Breast epithelium (tissue), 4 donors: ENCODE results near the gene CAPN9. TPM values are rescaled to one million over a fixed set of nuclear protein-coding genes. Genes with fewer than 3 reads are reported as not detected.
A peak's percentile ranks its signal among the peaks of the same experiment; 100 is the strongest.
"Not testable (repeated sequence)": the region's sequence is repeated elsewhere in the genome, so short reads cannot be mapped to it uniquely, and the experiment has no call there.

ENCODE experiments used
- DNase-seq, 2 donors: peaks; one replicate each; pipeline ENCODE4 v3.0.0-alpha.2; 2019; ENCODE audit warnings: low spot score in 2 of 2
- H3K27ac ChIP-seq, 2 donors: fragments of 200-600 bp; sonication (generic) in 1 of 2; one replicate each; pipeline ENCODE4 v1.5.1; 2016 to 2019; ENCODE audit warnings: mild to moderate bottlenecking in 1 of 2
- H3K27me3 ChIP-seq, 2 donors: fragments of 200-600 bp; sonication (generic) in 1 of 2; one replicate each; pipeline versions ENCODE4 v1.5.1 to v1.6.0; 2017 to 2019; ENCODE audit warnings: control low read depth in 1 of 2, mild to moderate bottlenecking in 1 of 2
- H3K36me3 ChIP-seq: fragments of 200-600 bp; one replicate; pipeline ENCODE4 v1.5.1; 2019
- H3K4me1 ChIP-seq, 2 donors: fragments of 200-600 bp; sonication (generic); one replicate each; pipeline ENCODE4 v1.5.1; 2016 to 2019; ENCODE audit warnings: control low read depth in 1 of 2
- H3K4me3 ChIP-seq, 3 donors: fragments of 200-600 bp; sonication (generic); 1 replicate in 2 of 3; 2 replicates in 1 of 3; pipeline ENCODE4 v1.5.1; 2016 to 2019; ENCODE audit warnings: mild to moderate bottlenecking in 3 of 3, moderate library complexity in 2 of 3
- H3K9me3 ChIP-seq, 2 donors: fragments of 200-600 bp; sonication (generic) in 1 of 2; one replicate each; pipeline ENCODE4 v1.5.1; 2016 to 2019; ENCODE audit warnings: control low read depth in 1 of 2
- CTCF ChIP-seq, 3 donors: fragments of 450-650 bp; IDR thresholded peaks; one replicate each; pipeline ENCODE4 v1.5.1; 2016 to 2017; ENCODE audit warnings: antibody characterized with exemption in 3 of 3, mild to moderate bottlenecking in 3 of 3, moderate library complexity in 3 of 3
- POLR2A ChIP-seq: fragments of 450-650 bp; IDR thresholded peaks from one replicate; pipeline ENCODE4 v1.6.1; 2016; ENCODE audit warnings: antibody characterized with exemption, mild to moderate bottlenecking, moderate library complexity
- POLR2AphosphoS5 ChIP-seq, 3 donors: sonication (generic); formaldehyde crosslinking; IDR thresholded peaks; one replicate each; pipeline ENCODE4 v1.6.1; 2017; ENCODE audit warnings: antibody characterized with exemption in 3 of 3
- intact Hi-C: fragments of 100-400 bp; cut with DNase I; formaldehyde crosslinking; loops from one replicate; pipeline ENCODE4 v1.15.1; 2023; ENCODE audit warnings: low total_unique reads
- total RNA-seq, 3 donors: library from RNA; depleted of rRNA; stranded (reverse); fragments of >200 nt; gene quantifications; one replicate each; pipeline ENCODE4 v1.1.0, GENCODE V29; 2016

The CAPN9 gene
- total RNA-seq, 3 donors from 2014 or later, result 2.3 TPM; not detected in 2

GRCh38 chr1:230712470-230712942, 34.7 kb upstream of the CAPN9 start:
- Histone ChIP-seq H3K27me3 (no peaks in the 10 kb centered on the region), H3K36me3 (no peaks in the 10 kb centered on the region), H3K4me1 (peaks cover 0 to 7% of the 10 kb centered on the region in 2 donors), H3K27ac (no peak overlapping the region), H3K4me3 (no peak overlapping the region), H3K9me3 (no peaks in the 10 kb centered on the region)
- DNase-seq, result no peak
- intact Hi-C loops, result loop anchor here (10.0 kb wide), 1 partner anchor 1682 kb away; no protein-coding TSS in a partner anchor
- TF ChIP-seq CTCF (IDR thresholded peaks at IDR 0.05), result no peak
- TF ChIP-seq POLR2A, result no peak
- no peak for TF ChIP-seq POLR2AphosphoS5 (IDR thresholded peaks at IDR 0.05)

- peak overlapping the region in 1 of 3 donors; percentile 29 for H3K4me3 ChIP-seq
- no peak overlapping the region for H3K27ac ChIP-seq
Measured at GRCh38 chr1:230713138-230713537, 34.0 kb upstream of the CAPN9 start.

GRCh38 chr1:230713547-230713914, 33.7 kb upstream of the CAPN9 start:
- peak overlapping the region in 2 of 3 donors; percentile 29 to 40 for H3K4me3 ChIP-seq
- H3K36me3 ChIP-seq, result no peaks in the 10 kb centered on the region
- peaks cover 0 to 7% of the 10 kb centered on the region in 2 donors for H3K4me1 ChIP-seq
- DNase-seq, result no peak
- H3K27ac ChIP-seq, result peak overlapping the region in 1 of 2 donors; percentile 33
- H3K27me3 ChIP-seq, result no peaks in the 10 kb centered on the region
- no peaks in the 10 kb centered on the region for H3K9me3 ChIP-seq
- TF ChIP-seq POLR2A (no peak), POLR2AphosphoS5 (IDR thresholded peaks at IDR 0.05) (no peak), CTCF (IDR thresholded peaks at IDR 0.05) (no peak)
- intact Hi-C loops, result loop anchor here (10.0 kb wide), 1 partner anchor 1681 kb away; no protein-coding TSS in a partner anchor

More at GRCh38 chr1:230713138-230713537, 34.0 kb upstream of the CAPN9 start:
- H3K4me1 ChIP-seq, result peaks cover 0 to 7% of the 10 kb centered on the region in 2 donors
- H3K36me3 ChIP-seq, result no peaks in the 10 kb centered on the region
- TF ChIP-seq CTCF (IDR thresholded peaks at IDR 0.05) (no peak), POLR2A (no peak), POLR2AphosphoS5 (IDR thresholded peaks at IDR 0.05) (no peak)
- H3K9me3 ChIP-seq, result no peaks in the 10 kb centered on the region
- H3K27me3 ChIP-seq, result no peaks in the 10 kb centered on the region
- no peak for DNase-seq
- intact Hi-C loops, result loop anchor here (10.0 kb wide), 1 partner anchor 1682 kb away; no protein-coding TSS in a partner anchor

- H3K36me3 ChIP-seq, result no peaks in the 10 kb centered on the region
- H3K27ac ChIP-seq, result peak within 1 kb of the TSS in 1 of 2 donors; percentile 33
- no peak for TF ChIP-seq CTCF (IDR thresholded peaks at IDR 0.05)
- no peak for TF ChIP-seq POLR2A
- TF ChIP-seq POLR2AphosphoS5 (IDR thresholded peaks at IDR 0.05), result no peak
- peak within 1 kb of the TSS in 2 of 3 donors; percentile 29 to 40 for H3K4me3 ChIP-seq
- peaks cover 0 to 7% of the 10 kb centered on the region in 2 donors for H3K4me1 ChIP-seq
- H3K27me3 ChIP-seq, result no peaks in the 10 kb centered on the region
- H3K9me3 ChIP-seq, result no peaks in the 10 kb centered on the region
- DNase-seq, result peak in 1 of 2 donors; percentile 32
- intact Hi-C loops, result loop anchor here (10.0 kb wide), 1 partner anchor 1681 kb away; no protein-coding TSS in a partner anchor
Measured at GRCh38 chr1:230713915-230714764, 33.0 kb upstream of the CAPN9 start, which contains the start of gene AGT. Gene AGT, minus strand, starts transcription at chr1:230714122. Its CDS starts 3,299 bp downstream, at chr1:230710823.

- Histone ChIP-seq H3K36me3 (no peaks in the 10 kb centered on the region), H3K4me3 (no peak overlapping the region), H3K4me1 (peaks cover 0 to 7% of the 10 kb centered on the region in 2 donors), H3K9me3 (no peaks in the 10 kb centered on the region), H3K27ac (no peak overlapping the region), H3K27me3 (no peaks in the 10 kb centered on the region)
- intact Hi-C loops, result loop anchor here (10.0 kb wide), 1 partner anchor 1679 kb away; no protein-coding TSS in a partner anchor
- no peak for DNase-seq
- TF ChIP-seq POLR2A, result no peak
- no peak for TF ChIP-seq POLR2AphosphoS5 (IDR thresholded peaks at IDR 0.05)
- no peak for TF ChIP-seq CTCF (IDR thresholded peaks at IDR 0.05)
Measured at GRCh38 chr1:230715510-230715909, 31.7 kb upstream of the CAPN9 start.

GRCh38 chr1:230716453-230716852, 30.7 kb upstream of the CAPN9 start:
- not testable (repeated sequence) for H3K4me1 ChIP-seq, H3K36me3 ChIP-seq, H3K4me3 ChIP-seq, H3K9me3 ChIP-seq, H3K27ac ChIP-seq, DNase-seq, H3K27me3 ChIP-seq
- intact Hi-C loops, result loop anchor here (10.0 kb wide), 1 partner anchor 1678 kb away; no protein-coding TSS in a partner anchor
